ENCODE measurements around the gene IFNLR1.

The IFNLR1 gene

DNA sequence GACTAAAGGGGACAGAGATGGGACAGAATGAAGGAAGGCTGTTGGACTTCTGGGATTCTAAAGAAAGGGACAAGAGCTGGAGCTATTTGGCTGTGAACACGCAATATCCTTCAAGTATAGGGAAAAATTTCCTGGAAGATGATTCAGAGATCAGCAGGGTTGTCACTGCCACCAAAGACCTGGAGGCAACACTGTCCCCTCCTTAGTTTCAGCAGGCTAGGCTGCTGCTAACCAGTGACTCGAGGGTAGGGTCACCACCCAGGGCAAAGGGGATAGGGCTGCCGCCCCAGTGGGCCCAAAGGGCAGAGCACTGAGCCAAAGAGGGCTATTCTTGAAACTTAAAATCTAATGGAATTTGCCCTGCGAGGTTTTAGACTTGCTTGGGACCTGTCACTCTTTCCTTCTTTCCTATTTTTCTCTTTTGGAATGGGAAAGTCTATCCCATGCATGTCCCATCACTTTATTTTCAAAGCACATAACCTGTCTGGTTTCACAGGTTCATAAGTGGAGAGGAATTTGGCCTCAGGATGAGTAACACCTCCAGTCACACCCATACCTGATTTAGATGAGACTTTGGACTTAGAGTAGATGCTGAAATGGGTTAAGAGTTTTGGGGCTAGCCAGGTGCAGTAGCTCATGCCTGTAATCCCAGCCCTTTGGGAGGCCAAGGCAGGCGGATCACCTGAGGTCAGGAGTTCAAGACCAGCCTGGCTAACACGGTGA is 11.9 kb downstream of the IFNLR1 start:
- no peak for DNase-seq

DNA sequence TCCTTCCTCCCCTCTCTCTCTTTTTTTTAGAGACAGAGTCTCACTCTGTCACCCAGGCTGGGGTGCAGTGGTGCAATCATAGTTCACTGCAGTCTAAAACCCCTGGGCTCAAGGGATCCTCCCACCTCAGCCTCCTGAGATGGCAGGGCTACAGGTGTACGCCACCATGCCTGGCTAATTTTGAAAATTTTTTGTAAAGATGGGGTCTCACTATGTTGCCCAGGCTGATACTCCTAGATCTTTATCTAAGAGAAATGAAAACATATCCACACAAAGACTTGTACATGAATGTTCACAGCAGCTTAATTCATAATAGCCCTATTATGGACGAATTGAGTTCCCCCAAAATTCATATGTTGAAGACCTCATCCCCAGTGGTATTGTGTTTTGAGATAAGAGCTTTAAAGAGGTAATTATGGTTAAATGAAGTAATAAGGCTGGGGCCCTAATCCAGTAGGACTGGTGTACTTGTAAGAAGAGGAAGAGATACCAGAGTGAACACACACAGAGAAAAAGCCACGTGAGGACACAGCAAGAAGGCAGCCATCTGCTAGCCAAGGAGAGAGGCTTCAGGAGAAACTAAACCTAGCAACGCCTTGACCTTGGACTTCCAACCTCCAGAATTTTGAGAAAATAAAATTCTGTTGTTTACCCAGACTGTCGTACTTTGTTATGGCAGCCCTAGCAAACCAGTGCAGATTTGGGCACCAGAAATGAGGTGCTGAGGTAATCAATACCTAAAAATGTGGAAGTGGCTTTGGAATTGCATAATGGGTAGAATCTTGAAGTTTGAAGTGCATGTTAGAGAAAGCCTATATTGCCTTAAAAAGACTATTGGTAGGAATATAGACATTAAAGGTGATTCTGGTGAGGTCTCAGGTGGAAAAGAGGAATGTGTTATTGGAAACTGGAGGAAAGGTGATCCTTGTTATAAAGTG is 13.2 kb downstream of the IFNLR1 start:
- no peak for DNase-seq

DNA sequence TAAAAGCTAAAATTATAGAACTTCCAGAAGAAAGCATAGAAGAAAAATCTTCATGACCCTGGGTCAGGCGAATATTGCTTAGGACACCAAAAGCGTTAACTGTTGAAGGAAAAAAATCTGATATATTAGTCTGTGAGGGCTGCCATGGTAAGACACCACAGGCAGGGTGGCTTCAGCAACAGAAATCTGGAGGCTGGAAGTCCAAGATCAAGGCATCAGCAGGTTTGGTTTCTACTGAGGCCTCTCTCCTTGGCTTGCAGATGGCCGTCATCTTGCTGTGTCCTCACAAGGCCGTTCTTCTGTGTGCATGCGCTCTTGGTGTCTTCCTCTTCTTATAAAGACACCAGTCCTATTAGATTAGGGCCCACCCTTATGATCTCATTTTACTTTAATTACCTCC is 14.5 kb downstream of the IFNLR1 start:
- no peak for DNase-seq

DNA sequence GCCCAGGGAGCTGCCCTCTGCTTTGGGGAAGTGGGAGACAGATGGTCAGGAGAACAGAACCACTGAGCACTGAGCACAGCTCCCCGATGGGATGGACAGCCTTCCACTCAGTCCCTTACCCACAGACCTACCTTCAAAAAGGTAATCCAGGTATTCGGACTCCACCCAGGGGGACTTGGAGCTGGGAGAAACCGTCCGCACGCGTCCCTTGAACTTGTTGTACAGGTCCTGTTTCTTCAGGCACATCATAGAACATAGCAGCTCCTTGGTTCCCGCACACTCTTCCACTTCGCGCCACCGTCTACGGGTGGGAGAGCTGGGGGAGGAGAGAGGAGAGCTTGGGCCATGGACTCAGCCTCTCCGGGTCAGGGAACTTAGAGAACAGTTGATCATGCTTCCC is 17.8 kb downstream of the IFNLR1 start:
- DNase-seq, result no peak

DNA sequence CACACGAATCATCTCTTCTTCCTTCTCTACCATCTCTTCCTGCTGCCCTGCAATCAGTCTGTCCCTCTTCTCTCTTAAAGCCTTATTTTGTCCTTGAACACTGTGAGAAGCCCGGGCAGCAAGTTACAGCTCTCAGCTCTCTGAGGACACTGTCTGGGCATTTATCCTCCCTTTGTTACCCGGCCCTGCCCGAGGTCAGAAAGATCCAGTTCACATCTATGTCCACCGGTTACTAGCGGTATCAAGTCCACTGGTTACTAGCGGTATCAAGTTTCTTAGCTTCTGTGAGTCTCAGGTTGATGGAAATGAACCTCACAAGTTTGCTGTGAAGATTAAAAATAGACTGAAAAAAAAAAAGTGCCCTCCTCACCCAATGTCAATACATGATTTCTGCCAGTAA is 18.8 kb downstream of the IFNLR1 start:
- DNase-seq, result no peak

DNA sequence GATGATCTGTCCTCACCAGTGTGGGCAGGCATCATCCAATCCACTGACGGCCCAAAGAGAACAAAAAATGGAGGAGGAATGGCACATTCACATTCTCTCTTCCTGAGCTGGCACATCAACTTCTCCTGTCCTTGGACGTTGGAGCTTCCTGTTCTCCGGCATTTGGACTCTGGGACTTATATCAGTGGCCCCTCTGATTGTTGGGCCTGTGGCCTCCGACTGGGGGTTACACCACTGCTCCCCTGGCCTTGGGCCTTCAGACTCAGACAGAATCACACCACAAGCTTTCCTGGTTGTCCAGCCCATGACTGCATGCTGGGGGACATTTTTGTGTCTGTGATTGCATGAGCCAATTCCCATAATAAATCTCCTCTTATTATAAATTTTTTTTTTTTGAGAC is 20.1 kb downstream of the IFNLR1 start:
- DNase-seq, result no peak

DNA sequence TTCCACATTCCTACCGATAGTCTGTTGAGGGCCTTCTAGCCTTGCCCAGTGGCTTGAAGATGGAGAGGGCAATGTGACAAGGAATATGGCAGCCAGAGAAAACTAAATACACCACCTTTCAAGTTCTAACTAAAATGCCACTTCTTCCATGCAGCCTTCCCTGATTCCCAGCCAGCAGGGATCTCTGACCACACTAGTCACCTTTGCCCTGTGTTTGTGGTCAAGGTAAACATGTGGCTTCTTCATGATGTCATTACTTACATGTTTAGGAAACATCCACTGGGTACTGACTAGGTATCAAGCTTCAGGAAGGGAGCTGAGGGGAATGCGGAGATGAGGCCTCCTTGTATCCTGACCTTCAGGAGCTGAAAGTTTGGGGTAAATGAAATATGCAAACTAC is 21.6 kb downstream of the IFNLR1 start:
- no peak for DNase-seq

DNA sequence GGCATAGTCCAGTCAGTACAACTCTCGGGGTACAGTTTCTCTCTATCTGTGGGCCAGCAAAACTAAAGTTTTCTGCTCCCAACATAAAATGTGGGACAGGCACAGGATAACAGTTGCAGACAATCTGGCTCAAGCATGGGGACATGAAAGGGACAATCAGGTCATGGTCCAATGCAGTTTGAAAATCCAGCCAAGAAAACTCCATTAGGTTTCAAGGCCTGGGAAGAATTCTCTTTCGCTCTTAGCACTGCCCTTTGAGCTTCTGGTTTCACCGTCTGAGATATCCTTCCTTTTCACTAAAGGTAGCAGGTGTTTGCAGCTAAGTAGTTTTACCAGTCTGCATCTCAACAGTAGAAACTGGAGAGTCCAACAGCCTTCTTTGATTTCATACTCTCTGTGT is 23.1 kb downstream of the IFNLR1 start:
- no peak for DNase-seq

DNA sequence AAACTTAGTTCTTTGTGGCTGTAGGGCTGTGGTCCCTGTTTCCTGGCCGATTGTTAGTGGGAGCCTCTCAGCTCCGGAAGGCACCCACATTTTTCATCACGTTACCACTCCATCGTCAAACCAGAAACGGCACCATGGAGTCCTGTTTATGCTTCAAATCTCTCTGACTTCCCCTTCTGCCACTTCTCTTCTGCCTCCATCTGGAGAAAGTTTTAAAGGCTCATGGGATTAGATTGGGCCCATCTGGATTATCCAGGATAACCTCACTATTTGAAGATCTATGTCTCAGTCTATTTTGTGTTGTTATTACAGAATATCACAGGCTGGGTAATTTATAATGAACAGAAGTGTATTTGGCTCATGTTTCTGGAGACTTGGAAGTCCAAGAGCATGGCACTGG is 24.9 kb downstream of the IFNLR1 start:
- DNase-seq, result no peak

DNA sequence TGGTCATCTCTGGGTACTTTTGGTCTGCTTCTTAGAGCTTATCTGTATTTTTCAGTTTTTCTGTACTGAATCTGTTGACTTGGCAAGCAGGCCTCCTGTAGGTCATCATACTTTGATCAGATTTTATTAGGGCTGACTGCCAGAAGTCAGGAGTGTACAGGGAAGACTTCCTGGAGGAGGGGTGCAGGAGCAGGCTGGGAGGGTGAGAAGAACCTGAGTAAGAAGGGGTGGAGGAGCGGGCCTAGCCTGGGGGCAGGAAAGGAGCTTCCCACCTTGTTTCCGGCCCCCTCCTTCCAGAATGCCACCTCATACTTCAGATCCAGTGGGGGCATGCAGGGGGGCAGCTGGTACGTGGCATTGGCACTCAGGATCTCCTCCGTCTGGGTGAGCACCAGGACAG is 25.8 kb downstream of the IFNLR1 start:
- no peak for DNase-seq

DNA sequence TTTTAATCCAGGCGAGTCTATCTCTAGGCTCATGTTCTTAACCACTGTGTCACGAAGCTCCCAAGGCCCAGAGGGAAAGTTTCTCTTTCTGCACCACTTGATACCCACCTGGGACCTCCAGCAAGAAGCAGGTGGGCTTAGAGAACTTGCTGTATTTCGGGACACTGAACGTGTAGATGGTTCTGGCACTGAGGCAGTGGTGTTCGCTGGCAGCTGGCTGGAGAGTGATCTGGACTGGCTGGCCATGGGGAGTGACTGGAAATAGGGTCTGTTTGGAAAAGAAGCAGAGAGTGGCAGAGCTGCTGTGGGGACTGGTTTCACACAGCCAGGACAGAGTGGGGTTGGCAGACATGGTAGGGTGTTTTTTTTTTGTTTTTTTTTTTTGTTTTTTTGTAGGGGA is 27.7 kb downstream of the IFNLR1 start:
- DNase-seq, result no peak

DNA sequence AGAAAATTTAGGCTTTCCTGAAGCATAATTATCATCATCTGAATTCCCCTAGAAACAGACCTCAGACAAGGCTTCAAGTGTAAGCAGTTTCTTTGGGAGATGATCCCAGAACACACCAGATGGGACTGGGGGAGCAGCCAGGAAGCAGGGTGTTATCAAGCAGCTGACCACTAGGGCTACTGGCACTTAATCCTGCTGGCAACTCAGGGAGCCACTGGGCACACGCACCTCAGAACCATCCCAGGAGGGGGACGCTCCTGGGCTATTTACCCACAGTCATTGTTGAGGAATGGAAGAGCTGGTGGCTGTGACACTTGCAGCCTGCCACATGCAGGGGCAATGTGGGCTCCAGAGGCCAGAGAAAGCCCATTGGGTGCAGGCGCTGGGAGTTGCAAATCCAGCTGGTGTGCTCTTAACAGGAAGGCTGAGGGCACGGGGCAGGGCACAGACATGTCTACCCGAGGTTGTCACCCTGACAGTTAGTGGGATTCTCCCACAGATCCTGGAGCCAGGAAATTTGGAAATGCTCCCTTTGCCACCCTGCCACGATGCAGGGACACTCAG is 29.1 kb downstream of the IFNLR1 start:
- no peak for DNase-seq

DNA sequence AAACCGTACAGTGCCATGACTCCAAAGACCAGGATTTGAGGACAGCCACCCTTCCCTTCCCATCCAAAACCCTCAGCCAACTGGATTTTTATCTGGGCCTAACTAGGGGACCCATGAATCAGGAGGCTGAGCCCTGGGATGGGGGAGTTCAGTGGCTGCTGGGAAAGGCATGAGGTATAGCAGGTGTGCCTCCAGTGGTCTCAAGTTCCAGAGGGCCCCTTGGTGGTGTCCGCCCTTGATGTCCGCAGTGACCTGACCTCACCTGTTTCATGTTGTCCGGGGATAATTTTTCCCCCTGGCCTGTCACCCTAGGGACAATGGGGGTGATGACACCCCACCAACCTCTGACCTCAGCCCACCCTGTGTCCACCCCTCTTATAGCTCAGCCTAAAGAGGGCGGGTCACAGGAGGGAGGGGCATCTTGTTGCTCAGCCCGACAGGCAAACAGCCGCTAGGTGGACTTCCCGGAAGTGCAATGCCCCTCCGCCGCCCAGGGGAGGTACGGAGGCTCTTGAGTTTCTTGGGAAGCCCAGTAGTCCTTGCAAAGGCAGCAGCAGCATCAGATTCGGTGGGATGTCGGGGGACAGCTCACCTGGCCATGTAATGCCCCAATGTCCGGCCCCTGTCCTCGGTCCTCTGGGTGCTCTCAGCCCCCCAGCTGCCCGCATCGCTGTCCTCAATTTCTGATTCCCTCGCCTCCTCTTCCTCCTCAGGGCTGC is 30.4 kb downstream of the IFNLR1 start:
- DNase-seq, result no peak

DNA sequence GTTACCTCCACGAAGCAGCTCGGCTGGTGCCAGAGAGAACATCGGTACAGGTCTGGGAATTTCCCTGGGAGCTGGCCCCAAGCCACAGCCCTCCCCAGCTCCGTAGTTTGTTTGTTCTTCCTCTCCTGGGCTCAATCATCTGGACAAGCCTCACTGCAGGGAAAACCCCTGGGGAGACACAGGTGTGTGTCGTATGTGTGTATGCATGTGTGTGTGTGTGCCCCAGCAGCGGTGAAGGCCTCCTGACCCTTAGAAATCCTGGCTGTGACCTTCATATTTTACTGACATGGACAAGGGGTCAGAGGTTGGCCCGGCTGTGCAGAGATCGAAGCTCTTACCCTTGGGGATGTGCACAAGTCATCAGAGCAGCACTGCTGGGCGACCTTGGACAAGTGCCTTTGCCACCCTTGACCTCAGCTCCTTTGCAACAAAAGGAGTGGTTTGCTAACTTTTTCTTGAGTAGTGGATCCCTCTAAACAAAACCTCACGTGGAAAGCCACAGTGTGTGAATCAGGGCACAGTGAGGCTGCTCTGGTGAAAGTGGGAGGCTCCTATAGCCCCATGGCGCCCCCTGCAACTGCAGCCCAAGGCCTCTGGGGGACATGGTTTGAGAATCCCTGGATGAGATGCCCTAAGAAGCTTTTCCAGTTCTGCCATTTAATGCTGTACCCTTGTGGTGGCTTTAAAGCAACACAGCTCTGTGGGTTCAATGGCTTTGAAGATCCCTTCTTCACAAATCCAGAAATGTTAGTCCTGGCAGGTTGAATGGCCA is 31.9 kb downstream of the IFNLR1 start:
- peak in 1 of 2 donors; percentile 21 for DNase-seq

DNA sequence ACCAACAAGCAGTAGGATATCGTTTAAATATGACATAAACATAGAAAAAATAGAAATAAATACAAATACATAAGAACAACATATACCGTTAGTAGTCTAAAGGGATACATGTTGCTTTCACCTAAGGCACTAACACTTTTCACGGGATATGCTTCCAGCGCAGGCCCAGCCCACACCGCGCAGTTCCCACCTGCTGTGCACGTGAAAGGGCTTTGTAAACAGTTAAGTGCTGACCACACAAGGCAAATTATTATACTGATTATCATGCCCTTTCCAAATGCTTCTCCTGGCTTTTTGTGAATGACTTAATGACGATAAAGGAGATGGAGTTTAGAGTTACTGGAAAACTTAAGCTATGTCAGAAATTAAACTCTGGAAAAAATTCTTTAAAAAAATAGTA is 32.9 kb downstream of the IFNLR1 start:
- DNase-seq, result no peak

DNA sequence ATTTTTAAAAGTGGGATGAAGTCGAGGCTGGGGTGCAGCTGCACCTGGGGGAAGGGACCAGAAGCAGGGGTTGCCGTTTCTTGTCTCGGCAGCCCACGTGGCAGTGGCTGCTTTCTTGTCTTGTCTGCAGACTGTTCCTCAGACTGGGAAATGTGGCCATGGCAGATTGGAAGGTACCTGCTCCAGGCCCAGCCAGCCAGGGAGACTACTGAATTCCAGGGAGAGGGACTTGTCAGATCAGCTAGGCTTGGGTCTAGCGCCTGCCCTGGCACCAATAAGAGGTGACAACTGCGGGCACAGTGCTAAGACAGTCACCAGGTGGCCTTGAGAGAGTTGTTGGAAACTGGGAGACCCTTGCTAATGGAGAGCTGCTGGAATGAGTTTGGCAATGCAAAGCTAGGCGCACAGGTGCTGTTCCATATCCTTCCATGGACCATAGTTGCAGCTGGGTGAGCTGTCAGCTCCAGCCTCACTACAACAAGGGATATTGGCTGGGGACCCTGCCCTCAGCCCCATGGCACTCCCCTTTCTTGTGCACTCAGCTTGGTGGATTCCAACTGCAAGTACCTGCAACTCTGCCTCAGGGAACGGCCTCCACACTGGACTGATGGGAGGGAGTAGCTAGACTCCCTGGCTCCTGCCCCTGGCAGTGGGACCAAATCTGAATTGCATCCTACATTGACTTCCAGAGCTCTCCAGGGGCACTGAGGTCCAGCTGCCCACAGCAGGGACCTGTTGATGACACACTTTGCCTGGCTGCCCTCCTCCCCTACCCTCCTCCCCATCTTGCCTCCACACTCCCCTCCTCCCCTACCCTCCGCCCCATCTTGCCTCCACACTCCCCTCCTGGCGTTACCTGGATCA is 34.2 kb downstream of the IFNLR1 start:
- DNase-seq, result no peak

DNA sequence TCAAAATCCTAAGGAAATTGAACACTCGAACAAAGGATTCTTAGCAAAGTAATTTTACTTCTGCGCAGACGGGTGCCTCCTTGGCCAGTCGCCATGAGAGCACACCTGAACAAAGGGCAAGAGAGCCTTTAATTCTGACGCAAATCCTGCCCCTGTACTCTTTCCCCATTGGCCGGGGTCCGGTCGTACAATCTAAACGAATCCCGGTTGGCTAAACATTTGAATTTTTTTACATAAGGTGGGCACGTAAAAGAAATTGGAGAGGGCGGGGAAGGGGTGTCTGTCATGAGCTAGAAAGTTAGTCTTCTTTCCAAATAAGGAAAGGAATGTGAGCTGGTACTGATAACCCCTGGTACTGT is 35.9 kb downstream of the IFNLR1 start:
- DNase-seq, result peak in 1 of 2 donors; percentile 9

DNA sequence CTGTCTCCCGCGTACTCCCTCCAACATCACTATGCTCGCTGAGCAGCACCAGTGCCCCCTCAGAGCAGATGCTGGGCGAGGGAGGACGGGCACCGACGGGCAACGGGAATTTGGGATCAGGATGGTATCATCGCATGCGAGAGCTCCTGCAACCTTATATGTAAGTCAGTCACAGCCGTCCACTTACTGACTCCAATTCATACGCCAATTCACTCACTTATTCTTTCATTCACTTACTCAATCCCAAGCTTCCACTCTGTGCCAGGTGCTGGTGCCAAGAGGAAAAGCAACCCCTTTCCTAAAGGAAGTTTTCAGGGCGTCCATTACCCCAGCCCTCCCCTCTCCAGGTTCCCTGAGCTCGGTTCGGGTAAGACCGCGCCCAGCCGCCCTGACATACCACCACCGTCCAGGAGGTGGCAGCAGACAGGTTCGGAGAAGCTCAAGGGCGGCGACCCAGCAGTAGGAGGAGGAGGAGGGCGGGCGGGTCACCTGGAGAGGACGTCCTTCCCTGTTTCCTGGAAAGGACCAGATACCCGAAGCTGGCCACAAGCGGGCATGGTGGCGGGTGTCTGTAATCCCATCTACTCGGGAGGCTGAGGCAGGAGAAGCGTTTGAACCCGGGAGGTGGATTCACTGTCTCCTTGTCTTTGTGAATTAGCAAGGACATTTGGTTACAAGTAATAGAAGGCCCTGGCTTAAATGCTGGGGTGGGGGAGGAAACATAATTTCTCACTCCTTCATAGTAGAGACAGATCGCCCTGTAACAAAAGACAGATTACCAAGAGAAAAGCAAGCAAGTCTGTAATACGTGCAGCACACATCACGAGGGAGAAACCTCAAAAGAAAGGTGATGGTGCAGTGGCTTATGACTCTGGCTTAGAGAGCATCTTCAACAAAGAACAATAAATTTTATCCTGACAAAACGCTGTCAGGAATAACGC is 36.6 kb downstream of the IFNLR1 start:
- DNase-seq, result peak; percentile 94 to 96

DNA sequence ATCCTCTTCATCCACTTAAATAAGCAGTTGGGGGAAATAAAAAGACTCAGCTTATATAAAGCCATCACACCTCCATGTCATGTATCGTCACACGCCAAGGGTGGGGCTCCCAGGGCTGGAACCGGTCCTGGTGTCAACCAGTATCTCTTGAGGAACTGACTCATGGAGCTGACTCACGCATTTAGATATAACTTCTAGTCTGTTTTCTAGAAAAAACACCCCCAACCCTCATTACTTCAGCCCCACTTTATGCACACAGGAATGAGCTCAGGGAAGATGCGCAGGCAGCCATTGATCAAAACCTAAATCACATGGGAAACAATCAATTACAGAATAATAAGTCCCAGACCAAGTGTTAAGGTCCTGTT is 37.2 kb downstream of the IFNLR1 start:
- peak; percentile 61 to 65 for DNase-seq

DNA sequence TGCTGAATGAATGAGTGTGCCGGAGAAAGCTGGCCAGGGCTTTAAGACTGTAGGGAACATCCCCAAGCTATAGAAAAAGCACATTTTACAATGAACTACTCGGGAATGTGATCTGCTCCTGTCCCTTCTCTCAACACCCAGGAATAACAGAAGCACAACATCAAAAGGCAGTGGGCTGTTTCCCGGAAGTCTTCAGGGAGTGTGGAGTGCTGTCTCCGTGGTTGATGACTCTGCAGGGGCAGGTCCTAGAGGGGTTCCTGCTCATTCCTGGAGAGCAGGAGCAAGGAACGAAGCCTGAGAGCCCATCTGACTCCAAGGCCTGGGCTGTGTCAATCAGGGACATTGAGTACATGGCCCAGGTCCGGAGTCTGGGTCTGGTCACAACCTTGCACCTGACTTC is 39.3 kb downstream of the IFNLR1 start:
- DNase-seq, result no peak
